ENCODE data around the gene LGALS9C.
"Not testable (repeated sequence)": the region's sequence is repeated elsewhere in the genome, so short reads cannot be mapped to it uniquely, and the experiment has no call there.

The LGALS9C gene

GRCh38 chr17:18476508-18477308 is at the start of gene LGALS9C:
Gene LGALS9C (plus strand): TSS chr17:18476789. CDS start chr17:18476855, 66 bp downstream.
- not testable (repeated sequence) for DNase-seq

- DNase-seq, result not testable (repeated sequence)
Observed at GRCh38 chr17:18432206-18432605, 44.4 kb upstream of the LGALS9C start.

- DNase-seq, result not testable (repeated sequence)
Observed at GRCh38 chr17:18439465-18439870, 37.1 kb upstream of the LGALS9C start.

- DNase-seq, result peak; percentile 39
Observed at GRCh38 chr17:18442093-18442492, 34.5 kb upstream of the LGALS9C start.

GRCh38 chr17:18442532-18442931 is 34.1 kb upstream of the LGALS9C start:
- DNase-seq, result not testable (repeated sequence)

- not testable (repeated sequence) for DNase-seq
Observed at GRCh38 chr17:18447476-18448205, 28.9 kb upstream of the LGALS9C start.

GRCh38 chr17:18448311-18448710 is 28.3 kb upstream of the LGALS9C start:
- not testable (repeated sequence) for DNase-seq

GRCh38 chr17:18449833-18450232 is 26.8 kb upstream of the LGALS9C start:
- DNase-seq, result not testable (repeated sequence)

- not testable (repeated sequence) for DNase-seq
Observed at GRCh38 chr17:18450998-18451397, 25.6 kb upstream of the LGALS9C start.

- not testable (repeated sequence) for DNase-seq
Observed at GRCh38 chr17:18451969-18452368, 24.6 kb upstream of the LGALS9C start.

- not testable (repeated sequence) for DNase-seq
Observed at GRCh38 chr17:18459035-18459434, 17.6 kb upstream of the LGALS9C start.

- not testable (repeated sequence) for DNase-seq
Observed at GRCh38 chr17:18463831-18464502, 12.6 kb upstream of the LGALS9C start.

- DNase-seq, result not testable (repeated sequence)
Observed at GRCh38 chr17:18466250-18466983, 10.2 kb upstream of the LGALS9C start.

- not testable (repeated sequence) for DNase-seq
Observed at GRCh38 chr17:18467001-18467400, 9.6 kb upstream of the LGALS9C start.

GRCh38 chr17:18468472-18469171 is 8.0 kb upstream of the LGALS9C start:
- not testable (repeated sequence) for DNase-seq

- DNase-seq, result not testable (repeated sequence)
Observed at GRCh38 chr17:18469837-18470236, 6.8 kb upstream of the LGALS9C start.

GRCh38 chr17:18470345-18470930 is 6.2 kb upstream of the LGALS9C start:
- DNase-seq, result not testable (repeated sequence)

- not testable (repeated sequence) for DNase-seq
Observed at GRCh38 chr17:18473967-18474366, 2.6 kb upstream of the LGALS9C start.

- DNase-seq, result not testable (repeated sequence)
Observed at GRCh38 chr17:18474754-18475153, 1.8 kb upstream of the LGALS9C start.

- not testable (repeated sequence) for DNase-seq
Observed at GRCh38 chr17:18477367-18477766, 778 bp downstream of the LGALS9C start.

- not testable (repeated sequence) for DNase-seq
Observed at GRCh38 chr17:18478362-18478761, 1.8 kb downstream of the LGALS9C start.

All from stimulated activated CD4-positive, alpha-beta T cell treated with anti-CD3 and anti-CD28 coated beads, Interleukin-12 subunit alpha, Interleukin-12 subunit beta, amount 100 ng/mL, for 4 hours (primary cell).